ENCODE results near the gene PSD4. TPM values are rescaled to one million over a fixed set of nuclear protein-coding genes. Genes with fewer than 3 reads are reported as not detected.
A peak's percentile ranks its signal among the peaks of the same experiment; 100 is the strongest.

PSD4 gene
- total and polyA plus RNA-seq, 10 donors = 43.9 to 154 (median 88.1) TPM

GRCh38 chr2:113138428-113139322 is 35.1 kb upstream of the PSD4 start:
- intact Hi-C loops (cut with DNase I; ENCODE audit: low total_unique reads) = loop anchor here (5.0 kb wide), 2 partner anchors 59 to 234 kb away; no protein-coding TSS in a partner anchor
- no peak for TF ChIP-seq POLR2A (IDR thresholded peaks at IDR 0.05)
- peak; percentile 82 to 93 (median 85) for TF ChIP-seq CTCF (IDR thresholded peaks at IDR 0.05 in 8 of 11, conservative IDR thresholded peaks at IDR 0.05 in 3 of 11)
- no peak for DNase-seq
- Histone ChIP-seq H3K36me3 (peaks cover 0 to 7% (median 0%) of the 10 kb centered on the region in 6 donors), H3K4me1 (peaks cover 0 to 25% (median 9%) of the 10 kb centered on the region in 6 donors), H3K9me3 (no peaks in the 10 kb centered on the region), H3K27me3 (replicated peaks in 1 of 7) (no peaks in the 10 kb centered on the region), H3K4me3 (peak overlapping the region in 1 of 8 donors; percentile 29), H3K27ac (peak overlapping the region in 3 of 8 donors; percentile 37 to 40 (median 37))
- 36 to 41% (median 40%) methylated on average over 13 of the region's 13 CpGs for WGBS, 5 donors

DNA sequence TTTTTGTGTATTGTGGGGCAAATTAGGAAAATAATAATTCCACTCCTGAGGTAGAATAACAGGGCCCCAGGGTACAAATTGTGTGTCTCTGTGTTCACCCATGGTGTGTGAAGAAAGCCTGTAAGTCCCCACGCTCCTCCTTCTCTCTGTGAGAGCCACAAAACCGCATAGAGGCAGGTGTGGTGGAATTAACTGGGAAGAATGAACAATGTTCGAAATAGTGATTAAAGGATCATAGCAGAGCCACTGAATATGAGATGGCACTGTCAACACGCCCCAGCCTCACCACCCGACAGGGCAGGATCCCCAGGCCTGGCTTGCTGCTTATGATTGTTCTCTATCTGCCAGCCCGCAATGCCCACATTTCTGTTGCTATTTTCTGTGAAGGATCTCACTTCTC is 32.3 kb upstream of the PSD4 start:
- Histone ChIP-seq H3K36me3 (no peaks in the 10 kb centered on the region), H3K9me3 (peaks cover 0 to 4% (median 0%) of the 10 kb centered on the region in 8 donors), H3K27me3 (replicated peaks in 1 of 7) (no peaks in the 10 kb centered on the region), H3K27ac (no peak overlapping the region), H3K4me3 (no peak overlapping the region), H3K4me1 (peaks cover 0 to 25% (median 9%) of the 10 kb centered on the region in 6 donors)
- no peak for DNase-seq
- 90 to 96% (median 92%) methylated on average over 6 of the region's 6 CpGs for WGBS, 5 donors
- no peak for TF ChIP-seq CTCF (IDR thresholded peaks at IDR 0.05 in 8 of 11, conservative IDR thresholded peaks at IDR 0.05 in 3 of 11)
- TF ChIP-seq POLR2A (IDR thresholded peaks at IDR 0.05) = no peak
- no peak for TF ChIP-seq POLR2AphosphoS5 (IDR thresholded peaks at IDR 0.05)
- intact Hi-C loops (cut with DNase I; ENCODE audit: low total_unique reads) = no loop called here

GRCh38 chr2:113142290-113142689 is 31.5 kb upstream of the PSD4 start:
- Histone ChIP-seq H3K4me3 (no peak overlapping the region), H3K27ac (no peak overlapping the region), H3K36me3 (no peaks in the 10 kb centered on the region), H3K4me1 (peaks cover 0 to 17% (median 9%) of the 10 kb centered on the region in 6 donors), H3K27me3 (replicated peaks in 1 of 7) (no peaks in the 10 kb centered on the region), H3K9me3 (peaks cover 0 to 4% (median 0%) of the 10 kb centered on the region in 8 donors)
- WGBS, 5 donors = 91 to 94% (median 93%) methylated on average over 2 of the region's 2 CpGs
- DNase-seq = no peak
- TF ChIP-seq CTCF (IDR thresholded peaks at IDR 0.05 in 8 of 11, conservative IDR thresholded peaks at IDR 0.05 in 3 of 11) = no peak
- TF ChIP-seq POLR2AphosphoS5 (IDR thresholded peaks at IDR 0.05) = no peak
- no peak for TF ChIP-seq POLR2A (IDR thresholded peaks at IDR 0.05)
- intact Hi-C loops (cut with DNase I; ENCODE audit: low total_unique reads) = no loop called here

DNA sequence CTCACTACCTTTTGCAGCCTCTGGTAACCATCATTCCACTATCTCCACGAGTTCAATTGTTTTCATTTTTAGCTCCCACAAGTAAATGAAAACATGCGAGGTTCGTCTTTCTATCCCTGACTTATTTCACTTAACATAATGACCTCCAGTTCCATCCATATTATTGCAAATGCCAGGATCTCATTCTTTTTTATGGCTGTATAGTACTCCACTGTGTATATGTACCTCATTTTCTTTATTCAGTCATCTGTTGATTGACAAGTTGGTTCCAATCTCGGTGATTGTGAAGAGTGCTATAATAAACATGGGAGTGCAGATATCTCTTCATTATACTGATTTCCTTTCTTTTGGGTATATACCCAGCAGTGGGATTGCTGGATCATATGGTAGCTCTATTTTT is 29.5 kb upstream of the PSD4 start:
- WGBS, 5 donors = 79 to 91% (median 89%) methylated on average over 4 of the region's 4 CpGs
- Histone ChIP-seq H3K27me3 (replicated peaks in 1 of 7) (no peaks in the 10 kb centered on the region), H3K4me3 (no peak overlapping the region), H3K36me3 (no peaks in the 10 kb centered on the region), H3K4me1 (peaks cover 0 to 3% (median under 1%) of the 10 kb centered on the region in 6 donors), H3K27ac (no peak overlapping the region), H3K9me3 (peaks cover 0 to 4% (median 0%) of the 10 kb centered on the region in 8 donors)
- TF ChIP-seq POLR2AphosphoS5 (IDR thresholded peaks at IDR 0.05) (no peak), POLR2A (IDR thresholded peaks at IDR 0.05) (no peak), CTCF (IDR thresholded peaks at IDR 0.05 in 8 of 11, conservative IDR thresholded peaks at IDR 0.05 in 3 of 11) (no peak)
- intact Hi-C loops (cut with DNase I; ENCODE audit: low total_unique reads) = no loop called here
- DNase-seq = no peak
